Measurements from ENCODE around the gene DENND2A.
A peak's percentile ranks its signal among the peaks of the same experiment; 100 is the strongest.
"Not testable (repeated sequence)": the region's sequence is repeated elsewhere in the genome, so short reads cannot be mapped to it uniquely, and the experiment has no call there.

Gene DENND2A

DNA sequence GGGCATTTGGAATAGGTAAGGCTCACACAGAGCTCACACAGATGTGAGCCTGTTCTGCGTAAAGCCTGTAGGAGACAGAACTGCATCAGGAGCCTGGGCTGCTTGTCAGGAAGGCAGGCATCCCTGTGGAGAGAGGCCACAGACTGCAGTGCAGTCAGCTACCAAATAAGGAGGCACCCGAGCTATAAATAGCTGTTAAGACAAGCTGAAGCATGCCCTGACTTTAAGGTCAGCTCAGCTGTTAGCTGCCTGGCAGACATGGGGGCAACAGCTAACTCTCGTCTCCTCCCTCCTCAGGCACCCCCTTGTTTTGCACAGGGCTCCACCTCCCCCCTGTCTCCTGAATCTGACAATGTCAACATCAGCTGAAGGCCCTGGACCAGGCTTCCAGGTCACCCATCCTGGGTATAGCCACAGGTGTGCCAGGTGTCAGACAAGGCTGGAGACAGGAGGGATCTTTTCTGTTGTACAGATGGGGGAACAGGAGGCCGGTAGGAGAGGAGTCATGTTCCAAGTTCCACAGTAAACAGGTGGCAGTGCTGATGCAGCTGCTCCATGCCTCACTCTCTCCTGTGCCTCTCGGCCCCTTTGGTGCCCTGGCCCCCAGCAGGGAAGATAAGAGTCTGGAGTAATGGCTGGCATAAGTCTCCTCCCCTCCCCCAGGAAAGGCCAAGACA, 133.7 kb downstream of the DENND2A start:
- no peak for DNase-seq (ENCODE audit: low spot score)

GRCh38 chr7:140501966-140502365, 138.6 kb downstream of the DENND2A start:
- DNase-seq (ENCODE audit: low spot score): no peak

- not testable (repeated sequence) for DNase-seq (ENCODE audit: low spot score)
Measured at GRCh38 chr7:140497807-140498206, 142.8 kb downstream of the DENND2A start.

DNA sequence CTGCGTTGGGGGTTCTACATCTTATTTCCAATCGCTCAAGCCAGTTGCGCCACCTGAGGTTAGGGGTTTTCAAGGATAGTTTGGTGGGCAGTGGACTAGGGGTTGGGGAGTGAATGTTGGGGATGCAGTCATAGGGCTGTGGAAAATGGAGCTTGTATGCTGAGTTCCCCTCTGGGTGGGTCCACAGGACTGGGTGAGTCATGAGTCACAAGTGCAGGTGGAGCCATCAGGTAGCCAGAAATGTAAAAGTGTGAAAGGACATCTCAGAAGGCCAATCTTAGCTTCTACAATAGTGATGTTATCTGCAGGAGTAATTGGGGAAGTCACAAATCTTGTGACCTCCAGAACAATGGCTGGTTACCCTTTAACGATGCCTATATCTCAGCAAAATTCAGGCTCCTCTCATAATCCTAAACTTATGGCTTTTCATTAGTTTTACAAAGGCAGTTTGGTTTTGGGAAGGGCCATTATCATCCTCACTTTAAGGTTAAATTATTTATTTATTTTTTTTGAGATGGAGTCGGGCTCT, 143.3 kb downstream of the DENND2A start:
- DNase-seq (ENCODE audit: low spot score): no peak

DNA sequence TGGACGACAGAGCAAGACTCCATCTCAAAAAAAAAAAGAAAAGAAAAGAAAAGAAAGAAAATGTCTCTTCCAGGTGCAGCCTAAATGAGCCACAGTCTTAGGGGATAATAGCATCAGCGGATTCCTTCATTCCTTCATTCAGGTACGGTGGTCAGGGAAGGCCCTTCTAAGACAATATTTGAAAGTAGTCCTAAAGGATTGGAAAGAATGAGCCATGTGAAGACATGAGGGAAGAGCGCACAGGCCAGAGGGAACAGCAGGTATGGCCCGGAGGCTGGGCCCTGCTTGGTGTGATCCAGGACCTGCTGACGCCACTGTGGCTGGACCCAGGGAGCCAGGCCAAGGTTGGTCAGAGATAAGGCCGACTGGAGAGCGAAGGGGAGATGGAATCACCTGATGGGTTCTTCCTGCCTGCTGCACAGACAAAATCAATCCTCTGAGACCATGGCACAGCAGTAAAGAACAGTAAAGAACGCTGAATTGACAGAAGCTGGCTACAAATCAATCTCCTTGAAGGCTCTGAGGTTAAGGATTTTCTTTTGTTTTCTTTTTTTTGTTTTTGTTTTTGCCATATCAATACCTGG, 145.0 kb downstream of the DENND2A start:
- DNase-seq (ENCODE audit: low spot score): no peak

DNA sequence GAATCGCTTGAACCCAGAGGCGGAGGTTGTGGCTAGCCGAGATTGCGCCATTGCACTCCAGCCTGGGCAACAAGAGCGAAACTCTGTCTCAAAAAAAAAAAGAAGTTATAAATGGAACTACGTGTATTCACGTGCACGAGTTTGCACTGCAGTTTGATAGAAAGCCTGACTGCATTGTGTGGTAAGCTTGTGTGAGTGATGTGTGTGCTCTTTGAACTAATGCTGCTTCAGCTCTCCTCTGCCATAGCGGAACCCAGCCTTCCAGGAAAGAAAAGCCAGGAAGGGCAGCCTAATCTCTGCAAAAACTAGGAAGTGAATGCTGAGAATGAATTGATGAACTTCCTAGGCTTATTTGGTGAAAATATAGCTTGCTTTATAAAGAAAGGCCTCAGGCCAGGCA, 145.7 kb downstream of the DENND2A start:
- no peak for DNase-seq (ENCODE audit: low spot score)

- no peak for DNase-seq (ENCODE audit: low spot score)
Measured at GRCh38 chr7:140489026-140489359, 151.6 kb downstream of the DENND2A start.

DNA sequence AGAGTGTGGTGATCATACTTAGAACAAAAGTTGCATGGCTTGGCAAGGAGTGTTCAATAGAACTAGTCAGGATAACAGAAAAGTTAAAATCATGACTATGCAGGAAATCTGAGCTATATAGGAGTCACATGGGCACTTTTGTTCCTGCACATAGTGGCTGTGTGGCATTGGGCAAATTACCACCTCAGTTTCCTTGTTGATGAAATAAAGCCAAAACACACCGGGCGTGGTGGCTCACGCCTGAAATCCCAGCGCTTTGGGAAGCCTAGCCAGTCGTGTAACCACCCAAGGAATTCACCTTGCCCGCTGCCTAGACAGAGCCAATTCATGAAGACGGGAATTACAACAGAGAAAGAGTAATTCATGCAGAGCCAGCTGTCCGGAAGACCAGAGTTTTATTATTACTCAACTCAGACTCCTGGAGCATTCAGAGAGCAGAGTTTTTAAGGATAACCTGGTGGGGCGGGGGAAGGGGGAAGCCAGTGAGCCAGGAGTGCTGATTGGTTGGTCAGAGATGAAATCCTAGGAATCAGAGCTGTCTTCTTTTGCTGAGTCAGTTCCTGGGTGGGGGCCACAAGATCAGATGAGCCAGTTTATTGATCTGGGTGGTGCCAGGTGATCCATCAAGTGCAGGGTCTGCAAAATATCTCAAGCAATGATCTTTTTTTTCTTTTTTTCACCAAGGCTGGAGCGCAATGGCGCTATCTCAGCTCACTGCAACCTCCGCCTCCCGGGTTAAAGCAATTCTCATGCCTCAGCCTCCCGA, 154.9 kb downstream of the DENND2A start:
- DNase-seq (ENCODE audit: low spot score): no peak

DNA sequence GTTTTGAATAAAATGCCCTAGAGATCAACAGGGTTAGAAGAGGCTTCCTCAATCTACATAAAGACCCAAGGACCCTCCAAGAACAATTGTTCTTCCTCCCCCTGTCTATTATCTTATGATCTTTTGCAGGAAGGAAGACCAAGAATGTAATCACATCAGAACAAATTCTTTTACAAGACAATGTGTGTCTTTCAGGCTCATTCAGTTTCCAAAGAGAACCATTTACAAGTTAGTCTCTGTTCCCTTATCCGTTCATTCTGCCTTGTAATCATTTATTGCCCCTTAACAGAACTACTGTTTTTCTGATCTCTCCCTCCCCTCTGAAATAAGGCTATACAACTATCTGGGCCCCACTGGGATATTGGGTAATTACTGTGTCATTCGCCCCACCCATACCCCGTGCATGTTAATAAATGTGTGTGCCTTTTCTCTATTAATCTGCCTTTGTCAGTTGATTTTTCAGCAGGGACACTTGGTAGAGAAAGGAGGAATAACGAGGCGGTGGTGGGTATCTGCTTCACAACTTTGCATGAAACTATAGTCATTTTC, 155.6 kb downstream of the DENND2A start:
- no peak for DNase-seq (ENCODE audit: low spot score)

DNA sequence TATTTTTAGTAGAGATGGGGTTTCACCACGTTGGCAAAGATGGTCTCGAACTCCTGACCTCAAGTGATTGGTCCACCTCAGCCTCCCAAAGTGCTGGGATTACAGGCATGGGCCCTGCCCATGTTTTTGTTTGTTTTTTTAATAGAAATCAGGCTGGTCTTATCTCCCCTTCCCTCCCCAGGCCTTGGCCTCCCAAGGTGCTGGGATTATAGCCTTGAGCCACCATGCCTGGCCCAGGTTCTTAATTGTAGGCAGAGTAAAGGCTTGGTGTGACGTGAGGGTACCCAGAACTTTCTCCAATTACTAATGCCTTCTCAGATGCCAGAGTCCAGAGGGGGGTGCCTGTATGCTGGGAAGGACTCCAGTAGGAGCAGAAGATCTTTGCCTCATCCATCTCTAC, 156.1 kb downstream of the DENND2A start:
- DNase-seq (ENCODE audit: low spot score): no peak

DNA sequence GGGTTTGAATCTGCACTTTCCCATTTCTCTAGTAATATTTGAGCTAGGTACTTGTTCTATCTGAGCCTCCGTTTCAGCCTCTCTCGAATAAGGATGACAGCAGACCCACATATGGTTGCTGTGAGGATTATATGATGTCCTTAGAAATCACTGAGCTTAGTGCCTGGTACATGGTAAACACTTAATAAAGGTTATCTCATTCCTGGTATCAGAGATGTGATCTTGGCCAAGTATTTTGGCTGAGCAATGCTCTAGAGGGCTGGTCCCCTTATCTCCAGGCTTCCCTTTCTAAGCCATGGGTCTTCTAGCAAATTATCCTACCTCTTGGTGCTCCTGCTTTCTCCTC, 160.9 kb downstream of the DENND2A start:
- no peak for DNase-seq (ENCODE audit: low spot score)

DNA sequence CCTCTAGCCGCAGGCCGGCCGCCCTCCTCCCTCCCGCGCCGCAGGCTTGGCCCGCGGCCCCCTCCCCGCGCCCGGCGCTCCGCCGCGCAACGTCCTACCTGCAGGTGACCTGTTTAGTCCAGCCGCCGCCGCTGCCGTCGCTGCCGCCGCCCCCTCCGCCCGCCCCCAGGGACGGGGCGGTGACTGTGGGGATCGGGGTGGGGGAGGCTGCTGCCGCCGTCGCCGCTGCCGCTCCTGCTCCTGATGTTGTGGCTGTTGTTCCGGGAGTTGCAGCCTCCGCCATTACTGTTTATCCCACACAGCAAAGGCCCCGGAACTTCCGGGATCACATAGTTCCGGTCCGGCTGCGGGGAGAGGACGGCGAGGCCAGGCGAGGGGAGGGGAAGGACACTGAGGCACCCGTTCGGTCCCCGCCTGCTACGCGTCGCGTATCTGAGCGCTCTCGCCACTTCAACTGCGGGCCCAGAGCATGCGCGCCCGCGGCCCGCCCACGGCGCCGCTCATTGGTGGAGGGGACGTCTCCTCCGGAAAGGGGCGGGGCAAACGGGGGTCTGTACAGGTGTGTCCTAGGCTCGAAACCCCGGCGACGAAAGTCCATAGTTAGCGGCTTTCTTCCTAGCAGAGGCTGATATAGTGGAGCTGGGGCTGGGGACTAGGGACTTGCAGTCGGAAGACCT, 161.4 kb downstream of the DENND2A start, which contains the start of gene MKRN1:
MKRN1 (minus strand) TSS at position 444 of the 677 bp plus-strand sequence; CDS start at position 283, 161 bp downstream.
- DNase-seq (ENCODE audit: low spot score): peak; percentile 97

DNA sequence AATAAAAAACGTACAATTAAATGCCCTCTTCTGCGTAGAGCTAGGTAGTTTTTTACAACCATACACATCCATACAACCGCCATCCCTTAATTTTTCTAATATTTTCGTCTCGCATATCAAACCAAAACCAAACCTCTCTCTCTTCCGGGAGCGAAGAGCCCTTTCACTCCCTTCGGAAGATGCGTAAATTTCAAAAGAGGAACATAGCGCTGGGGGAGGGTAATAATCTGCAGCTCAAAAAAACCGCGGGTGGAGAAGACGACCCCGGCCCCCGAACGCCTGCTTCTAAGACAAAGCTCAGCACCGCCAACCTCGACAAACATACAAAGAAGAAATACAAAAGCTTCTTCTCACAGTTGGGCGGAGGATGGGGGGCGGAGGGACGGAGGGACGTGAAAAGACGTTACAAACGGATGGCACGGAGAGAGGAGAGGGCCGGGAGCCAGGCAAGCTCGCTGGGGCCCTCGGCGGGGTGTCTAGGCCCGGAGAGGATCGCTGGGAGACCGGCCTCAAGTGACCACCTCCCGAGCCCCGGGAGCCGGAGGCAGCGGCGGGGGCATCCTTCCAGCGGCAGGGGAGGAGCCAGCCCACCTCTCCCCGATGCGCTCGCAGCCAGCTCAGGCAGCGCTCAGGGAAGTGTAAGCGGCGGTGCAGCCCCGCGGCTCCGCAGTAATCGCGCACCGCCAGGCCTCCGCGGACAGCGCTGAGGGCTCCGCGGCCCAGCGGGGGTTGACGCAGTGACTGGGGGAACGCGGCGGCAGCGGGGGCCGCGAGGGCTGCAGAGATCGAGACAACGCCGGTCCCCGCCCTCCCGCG, 162.2 kb downstream of the DENND2A start:
- DNase-seq (ENCODE audit: low spot score): peak; percentile 78

GRCh38 chr7:140476698-140477261, 163.8 kb downstream of the DENND2A start:
- no peak for DNase-seq (ENCODE audit: low spot score)

DNA sequence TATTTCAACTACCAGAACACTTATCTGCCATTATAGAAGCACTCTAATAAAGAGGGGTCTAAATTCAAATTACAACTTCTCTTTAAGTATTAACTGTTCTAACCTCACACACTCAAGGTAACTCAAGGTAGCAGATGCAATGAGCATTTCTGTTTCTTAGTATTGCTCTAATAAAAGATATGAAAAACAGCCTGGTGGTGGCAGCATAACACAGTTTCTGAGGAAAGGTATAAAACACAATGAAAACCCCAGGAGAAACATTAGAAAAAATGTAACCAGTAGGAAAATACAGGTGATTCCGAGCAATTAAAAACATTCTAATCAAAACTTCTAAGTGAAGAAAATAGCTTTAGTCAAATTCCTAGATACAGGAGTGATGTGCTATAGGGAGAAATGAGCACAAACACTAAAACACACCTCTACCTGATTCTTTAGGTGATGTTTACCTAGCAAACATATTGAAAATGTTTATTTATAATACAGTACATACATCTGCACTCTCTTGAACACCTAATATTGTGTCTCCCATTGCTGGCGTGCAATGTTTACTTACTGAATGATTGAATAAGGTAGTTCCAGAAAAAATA, 164.8 kb downstream of the DENND2A start:
- peak; percentile 85 for DNase-seq (ENCODE audit: low spot score)
